Measurements from ENCODE around the gene ABLIM3. TPM values are rescaled to one million over a fixed set of nuclear protein-coding genes. Genes with fewer than 3 reads are reported as not detected.

Gene ABLIM3
- polyA plus RNA-seq, 1 donor (not counting 4 experiments of a cell fraction or from before 2014, with no cell fraction given) = 7.9 TPM

DNA sequence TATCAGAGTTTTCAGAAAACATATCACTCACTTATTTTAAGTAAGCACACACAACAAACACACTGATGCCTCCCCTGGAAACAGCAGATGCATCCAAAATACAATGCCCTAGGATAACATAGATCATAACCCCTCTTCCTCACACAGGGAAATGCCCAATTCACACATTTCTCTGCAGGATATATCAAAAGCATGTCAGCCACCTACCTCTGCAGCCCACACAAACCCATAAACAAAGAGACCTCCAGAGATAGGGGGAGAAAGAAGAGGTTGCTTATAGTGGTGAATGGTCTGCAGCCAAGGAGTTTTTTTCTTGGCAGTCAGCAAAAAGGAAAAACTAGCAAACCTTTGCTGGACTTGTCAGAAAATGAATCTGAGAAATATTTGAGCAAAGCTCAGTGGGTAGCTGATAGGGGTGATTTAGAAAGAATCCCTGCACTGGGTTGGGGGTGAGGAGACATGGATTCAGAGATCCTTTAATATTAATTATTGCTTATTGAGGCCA is 36.1 kb downstream of the ABLIM3 start:
- H3K4me2 ChIP-seq (ENCODE audit: control insufficient read depth, extremely low read depth, insufficient read depth, low read depth, low read length) = no peak overlapping the region
- TF ChIP-seq EZH2 (IDR thresholded peaks at IDR 0.05; ENCODE audit: low read length) = no peak
- TF ChIP-seq, protein P1, sequence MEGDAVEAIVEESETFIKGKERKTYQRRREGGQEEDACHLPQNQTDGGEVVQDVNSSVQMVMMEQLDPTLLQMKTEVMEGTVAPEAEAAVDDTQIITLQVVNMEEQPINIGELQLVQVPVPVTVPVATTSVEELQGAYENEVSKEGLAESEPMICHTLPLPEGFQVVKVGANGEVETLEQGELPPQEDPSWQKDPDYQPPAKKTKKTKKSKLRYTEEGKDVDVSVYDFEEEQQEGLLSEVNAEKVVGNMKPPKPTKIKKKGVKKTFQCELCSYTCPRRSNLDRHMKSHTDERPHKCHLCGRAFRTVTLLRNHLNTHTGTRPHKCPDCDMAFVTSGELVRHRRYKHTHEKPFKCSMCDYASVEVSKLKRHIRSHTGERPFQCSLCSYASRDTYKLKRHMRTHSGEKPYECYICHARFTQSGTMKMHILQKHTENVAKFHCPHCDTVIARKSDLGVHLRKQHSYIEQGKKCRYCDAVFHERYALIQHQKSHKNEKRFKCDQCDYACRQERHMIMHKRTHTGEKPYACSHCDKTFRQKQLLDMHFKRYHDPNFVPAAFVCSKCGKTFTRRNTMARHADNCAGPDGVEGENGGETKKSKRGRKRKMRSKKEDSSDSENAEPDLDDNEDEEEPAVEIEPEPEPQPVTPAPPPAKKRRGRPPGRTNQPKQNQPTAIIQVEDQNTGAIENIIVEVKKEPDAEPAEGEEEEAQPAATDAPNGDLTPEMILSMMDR (optimal IDR thresholded peaks at IDR 0.05 in 1 of 3, IDR thresholded peaks at IDR 0.05 in 1 of 3, conservative IDR thresholded peaks at IDR 0.05 in 1 of 3; ENCODE audit: extremely low read depth in 1 of 3, insufficient read depth in 2 of 3, low read length in 3 of 3) = no peak
- no peaks in the 10 kb centered on the region for H3K79me2 ChIP-seq (ENCODE audit: control insufficient read depth, insufficient read depth, low read length)
- no peak overlapping the region for H2AFZ ChIP-seq (ENCODE audit: control insufficient read depth, low read length)
- H3K9me1 ChIP-seq (ENCODE audit: control insufficient read depth, extremely low read depth, insufficient read depth, low read length) = no peaks in the 10 kb centered on the region
- H3K4me3 ChIP-seq (ENCODE audit: control insufficient read depth in 2 of 3, extremely low read depth in 1 of 3, insufficient read depth in 2 of 3, low read depth in 1 of 3, low read length in 3 of 3) = no peak overlapping the region
- H3K4me1 ChIP-seq (ENCODE audit: control insufficient read depth, extremely low read depth, insufficient read depth, low read length) = peaks cover 25% of the 10 kb centered on the region
- H3K36me3 ChIP-seq (ENCODE audit: control insufficient read depth in 2 of 2, extremely low read depth in 1 of 2, insufficient read depth in 2 of 2, low read length in 2 of 2) = no peaks in the 10 kb centered on the region
- no peak overlapping the region for H3K27ac ChIP-seq (ENCODE audit: control insufficient read depth, insufficient read depth, low read length)
- H3K9me3 ChIP-seq (ENCODE audit: control insufficient read depth, low read depth, low read length) = no peaks in the 10 kb centered on the region
- DNase-seq (ENCODE audit: low read depth, low spot score) (no peak), FAIRE-seq (no peak)
- H4K20me1 ChIP-seq (ENCODE audit: control insufficient read depth, extremely low read depth, insufficient read depth, low read length) = no peaks in the 10 kb centered on the region
- dilution Hi-C loops (cut with MboI; ENCODE audit: extremely low pct_ligation_motif_present, low sequenced_read_pairs) = no loop called here
- no peaks in the 10 kb centered on the region for H3K27me3 ChIP-seq (ENCODE audit: control insufficient read depth, extremely low read depth, insufficient read depth, low read length)
- no peak overlapping the region for H3K9ac ChIP-seq (ENCODE audit: control insufficient read depth, extremely low read depth, insufficient read depth, low read length)

DNA sequence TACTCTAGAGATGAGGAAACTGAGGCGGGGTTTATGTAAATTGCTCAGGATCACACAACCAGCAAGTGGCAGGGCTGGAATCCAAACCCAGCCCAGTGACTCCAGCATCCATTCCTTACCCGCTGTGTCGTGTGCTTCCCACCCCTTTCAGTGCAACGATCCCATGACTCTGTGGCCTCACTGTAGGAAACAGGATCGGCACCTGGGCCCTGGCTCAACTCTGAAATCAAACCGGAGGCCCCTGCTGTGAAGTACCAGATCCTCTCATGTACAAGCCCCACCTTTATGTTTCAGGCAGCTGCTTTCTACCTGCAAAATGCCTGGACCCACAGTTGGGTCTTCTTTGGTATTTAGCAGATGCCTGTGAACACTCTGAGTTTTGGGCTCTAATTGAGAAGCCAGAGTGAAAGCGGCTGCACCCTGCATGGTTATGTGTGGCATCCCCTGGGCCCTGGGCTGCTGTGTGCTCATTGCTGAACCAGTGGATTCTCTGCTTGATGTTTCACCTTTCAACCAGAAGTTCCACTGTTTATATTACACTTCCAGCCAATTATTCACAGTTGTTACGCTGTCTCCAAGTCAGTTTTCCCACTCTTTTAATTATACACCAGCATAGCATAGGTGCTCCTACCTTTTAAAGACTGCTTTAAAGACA is 36.7 kb downstream of the ABLIM3 start:
- H3K4me3 ChIP-seq (ENCODE audit: control insufficient read depth in 2 of 3, extremely low read depth in 1 of 3, insufficient read depth in 2 of 3, low read depth in 1 of 3, low read length in 3 of 3) = no peak overlapping the region
- DNase-seq (ENCODE audit: low read depth, low spot score) (no peak), FAIRE-seq (no peak)
- H2AFZ ChIP-seq (ENCODE audit: control insufficient read depth, low read length) = no peak overlapping the region
- H3K9ac ChIP-seq (ENCODE audit: control insufficient read depth, extremely low read depth, insufficient read depth, low read length) = no peak overlapping the region
- H3K4me1 ChIP-seq (ENCODE audit: control insufficient read depth, extremely low read depth, insufficient read depth, low read length) = peaks cover 20% of the 10 kb centered on the region
- no peak overlapping the region for H3K4me2 ChIP-seq (ENCODE audit: control insufficient read depth, extremely low read depth, insufficient read depth, low read depth, low read length)
- no peaks in the 10 kb centered on the region for H3K9me1 ChIP-seq (ENCODE audit: control insufficient read depth, extremely low read depth, insufficient read depth, low read length)
- H3K27ac ChIP-seq (ENCODE audit: control insufficient read depth, insufficient read depth, low read length) = no peak overlapping the region
- no peaks in the 10 kb centered on the region for H3K27me3 ChIP-seq (ENCODE audit: control insufficient read depth, extremely low read depth, insufficient read depth, low read length)
- H3K36me3 ChIP-seq (ENCODE audit: control insufficient read depth in 2 of 2, extremely low read depth in 1 of 2, insufficient read depth in 2 of 2, low read length in 2 of 2) = no peaks in the 10 kb centered on the region
- dilution Hi-C loops (cut with MboI; ENCODE audit: extremely low pct_ligation_motif_present, low sequenced_read_pairs) = no loop called here
- TF ChIP-seq EZH2 (IDR thresholded peaks at IDR 0.05; ENCODE audit: low read length) = no peak
- TF ChIP-seq, protein P1 (optimal IDR thresholded peaks at IDR 0.05 in 1 of 3, IDR thresholded peaks at IDR 0.05 in 1 of 3, conservative IDR thresholded peaks at IDR 0.05 in 1 of 3; ENCODE audit: extremely low read depth in 1 of 3, insufficient read depth in 2 of 3, low read length in 3 of 3) = no peak
- no peaks in the 10 kb centered on the region for H3K9me3 ChIP-seq (ENCODE audit: control insufficient read depth, low read depth, low read length)
- no peaks in the 10 kb centered on the region for H4K20me1 ChIP-seq (ENCODE audit: control insufficient read depth, extremely low read depth, insufficient read depth, low read length)
- no peaks in the 10 kb centered on the region for H3K79me2 ChIP-seq (ENCODE audit: control insufficient read depth, insufficient read depth, low read length)
